ENCODE results near the gene SEMA3B.

DNA sequence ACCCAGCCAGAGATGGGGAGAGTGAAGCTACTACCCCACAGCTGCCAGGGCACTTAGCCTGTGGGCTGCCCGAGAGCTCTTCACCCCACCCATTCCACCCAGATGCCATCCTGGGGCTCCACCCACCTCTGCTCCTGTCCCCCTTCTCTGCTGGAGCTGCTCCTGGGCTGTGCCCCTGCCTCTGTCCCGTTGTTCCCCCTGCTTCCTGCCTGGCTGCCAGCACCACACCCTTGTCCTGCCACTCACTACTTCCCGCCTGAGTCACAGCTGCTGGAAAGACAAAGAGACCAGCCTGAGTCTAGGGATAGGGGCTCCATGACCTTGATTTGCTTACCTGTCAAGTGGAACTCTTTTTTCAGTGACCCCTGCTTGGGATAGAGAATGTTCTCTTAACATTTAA lies 20.6 kb upstream of the SEMA3B start:
- TF ChIP-seq POLR2A (IDR thresholded peaks at IDR 0.05) (no peak), POLR2AphosphoS5 (IDR thresholded peaks at IDR 0.05) (no peak), CTCF (IDR thresholded peaks at IDR 0.05) (no peak), EP300 (IDR thresholded peaks at IDR 0.05) (no peak)
